HEK293 (cell line): ENCODE results near the gene PDHX.

Source experiments
- ZBTB11 ChIP-seq: fragments of 450-650 bp; formaldehyde crosslinking; conservative IDR thresholded peaks from 2 replicates; pipeline ENCODE4 v1.5.1; 2016; ENCODE audit warnings: low read depth, missing biosample characterization, missing genetic modification characterization
- ZNF274 ChIP-seq, 2 experiments: fragments of 200-500 bp in 1 of 2; fragments of 450-650 bp in 1 of 2; sonication (Bioruptor generic) in 1 of 2; formaldehyde crosslinking in 1 of 2; IDR thresholded peaks; 2 replicates each; pipeline versions ENCODE4 v1.5.1 to v1.6.1; 2014 to 2016; ENCODE audit warnings: borderline replicate concordance in 1 of 2, inconsistent platforms in 1 of 2, low read length in 1 of 2, missing biosample characterization in 1 of 2, missing genetic modification characterization in 1 of 2
- ZNF529 ChIP-seq: fragments of 450-650 bp; formaldehyde crosslinking; IDR thresholded peaks from 2 replicates; pipeline ENCODE4 v1.5.1; 2017; ENCODE audit warnings: missing genetic modification characterization, missing biosample characterization; ENCODE audit not compliant: insufficient replicate concordance

GRCh38 chr11:35034401-35034800, 118.0 kb downstream of the PDHX start:
- TF ChIP-seq ZNF529 (no peak), ZNF274 (IDR thresholded peaks at IDR 0.05; ENCODE audit: low read length) (no peak), ZNF274 (tag by site-specific recombination; IDR thresholded peaks at IDR 0.05; ENCODE audit: borderline replicate concordance) (no peak), ZBTB11 (tag by site-specific recombination) (no peak)
